Glomerular visceral epithelial cell (primary cell): ENCODE results near the gene AEBP1.

ENCODE experiments used
- DNase-seq: peaks from one replicate; pipeline ENCODE4 v3.0.0-alpha.2; 2016; ENCODE audit errors: extremely low spot score

AEBP1 gene

DNA sequence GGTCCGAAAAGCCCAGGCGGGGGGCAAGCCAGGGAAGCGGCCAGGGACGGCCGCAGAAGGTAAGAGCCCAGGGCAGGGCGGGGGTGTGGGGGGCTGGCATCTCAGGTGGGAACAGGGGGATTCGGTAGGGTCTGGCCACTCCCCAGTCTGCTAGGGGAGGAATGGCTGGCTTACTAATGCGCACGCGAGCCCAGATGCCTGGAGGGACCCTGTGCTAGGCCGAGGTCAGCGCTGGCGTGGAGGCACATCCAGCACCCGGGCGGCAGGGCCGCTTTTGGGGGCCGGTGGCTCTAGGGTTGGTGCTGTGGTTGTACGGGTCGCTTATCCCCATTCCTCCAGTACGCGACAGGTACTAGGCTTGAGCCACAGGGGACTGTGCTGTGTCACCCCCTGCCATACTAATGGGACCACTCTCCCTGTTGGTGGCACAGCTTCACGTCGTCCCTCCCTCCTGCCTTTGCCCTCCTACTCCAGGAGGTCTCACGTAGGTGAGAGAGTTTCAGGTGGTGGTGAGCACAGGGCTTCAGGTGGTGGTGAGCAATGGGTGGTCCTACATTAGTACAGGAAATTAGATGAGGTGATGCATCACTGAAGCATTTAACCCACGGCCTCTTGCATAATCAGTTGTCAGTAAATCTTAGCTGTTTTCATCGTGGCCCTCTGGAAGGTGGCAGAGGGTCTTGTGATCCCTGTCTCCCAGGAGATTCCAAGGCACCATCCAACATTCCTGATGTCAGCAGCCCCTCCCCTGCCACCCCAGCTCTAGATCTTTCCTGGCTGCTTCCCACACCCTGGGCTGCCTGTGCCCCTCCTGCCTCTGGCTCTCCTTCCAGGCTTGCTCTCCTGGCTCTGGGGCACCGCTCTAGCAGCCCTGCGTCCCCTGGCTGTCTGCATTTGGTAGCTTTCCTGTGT lies 971 bp downstream of the AEBP1 start:
- DNase-seq = peak; percentile 77

DNA sequence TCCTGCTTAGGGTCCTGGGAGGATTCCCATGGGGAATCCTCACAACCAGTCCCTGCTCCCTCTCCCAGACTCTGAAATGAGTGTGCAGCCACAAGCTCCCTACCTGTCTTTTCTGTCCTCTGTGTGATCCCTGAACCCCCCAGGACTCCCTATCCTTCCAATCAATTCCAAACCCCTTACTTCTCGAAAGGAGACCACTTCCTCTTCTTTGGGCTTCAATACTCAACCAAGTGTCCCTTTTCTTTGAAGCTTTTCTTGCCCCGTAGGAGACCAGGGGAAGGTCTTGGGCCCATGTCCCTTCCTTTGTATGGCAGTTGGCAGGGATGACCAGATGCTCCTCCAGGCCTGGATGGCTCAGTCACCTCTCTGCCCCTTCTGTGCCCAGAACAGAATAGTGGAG lies 1.7 kb downstream of the AEBP1 start:
- DNase-seq = no peak

- no peak for DNase-seq
These were observed 2.3 kb downstream of the AEBP1 start for GRCh38 chr7:44106311-44107065.

- no peak for DNase-seq
These were observed 3.2 kb downstream of the AEBP1 start for GRCh38 chr7:44107116-44107960.

DNA sequence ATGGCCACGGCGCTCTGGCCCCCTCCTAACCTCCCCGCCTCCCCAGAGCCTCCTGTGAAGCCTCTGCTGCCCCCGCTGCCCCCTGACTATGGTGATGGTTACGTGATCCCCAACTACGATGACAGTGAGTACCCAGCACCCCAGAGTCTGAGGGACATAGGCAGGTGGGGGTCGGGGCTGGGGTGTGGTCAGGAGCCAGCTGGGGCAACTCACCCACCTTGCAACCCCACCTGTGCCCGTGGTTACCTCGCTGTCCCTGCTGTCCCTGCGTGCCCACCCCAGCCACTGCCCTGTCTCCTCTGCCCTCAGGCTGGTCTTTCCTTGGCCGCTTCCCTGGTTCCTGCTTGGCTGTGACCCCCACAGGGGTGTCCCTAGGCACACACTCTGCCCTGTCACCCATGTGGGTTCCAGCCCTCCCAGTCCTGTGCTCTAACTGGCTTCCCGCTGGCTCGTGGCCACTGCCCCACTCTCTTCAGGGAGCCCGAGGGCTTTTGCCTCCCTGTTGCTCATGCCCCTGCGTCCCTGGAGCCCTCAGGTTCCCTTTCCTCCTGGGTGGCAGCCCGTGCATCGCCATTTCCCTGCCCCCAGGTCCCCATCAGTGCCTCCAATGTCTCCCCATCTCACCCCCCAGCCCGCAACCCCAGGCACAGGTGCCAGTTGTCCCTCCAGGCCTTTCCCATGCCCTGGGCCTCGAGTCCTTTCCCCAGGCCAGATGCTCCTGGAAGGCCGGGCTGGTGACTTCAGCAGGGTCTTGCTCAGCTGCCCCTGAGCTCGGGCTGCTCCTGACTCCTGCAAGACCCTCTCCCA lies 4.0 kb downstream of the AEBP1 start:
- DNase-seq = no peak

- DNase-seq = no peak
These were observed 4.9 kb downstream of the AEBP1 start for GRCh38 chr7:44108768-44109750.

GRCh38 chr7:44109991-44110390 lies 5.8 kb downstream of the AEBP1 start:
- DNase-seq = no peak

- DNase-seq = no peak
These were observed 6.8 kb downstream of the AEBP1 start for GRCh38 chr7:44110719-44111635.

DNA sequence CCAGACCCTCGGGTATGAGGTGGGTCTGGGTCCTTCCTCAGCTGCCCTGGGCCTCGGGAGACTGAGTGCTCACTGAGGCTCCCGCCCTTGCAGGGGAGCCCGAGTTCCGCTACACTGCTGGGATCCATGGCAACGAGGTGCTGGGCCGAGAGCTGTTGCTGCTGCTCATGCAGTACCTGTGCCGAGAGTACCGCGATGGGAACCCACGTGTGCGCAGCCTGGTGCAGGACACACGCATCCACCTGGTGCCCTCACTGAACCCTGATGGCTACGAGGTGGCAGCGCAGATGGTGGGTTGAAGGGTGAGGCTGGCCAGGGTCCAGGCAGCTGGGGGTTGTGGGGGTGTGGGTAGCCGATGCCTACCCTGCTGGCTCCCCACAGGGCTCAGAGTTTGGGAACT lies 7.6 kb downstream of the AEBP1 start:
- DNase-seq = no peak

- DNase-seq = no peak
These were observed 8.3 kb downstream of the AEBP1 start for GRCh38 chr7:44112231-44112996.

- no peak for DNase-seq
These were observed 9.0 kb downstream of the AEBP1 start for GRCh38 chr7:44112997-44113763.

- no peak for DNase-seq
These were observed 9.7 kb downstream of the AEBP1 start for GRCh38 chr7:44113764-44114354.

GRCh38 chr7:44114586-44115310 lies 10.6 kb downstream of the AEBP1 start:
- DNase-seq = no peak

DNA sequence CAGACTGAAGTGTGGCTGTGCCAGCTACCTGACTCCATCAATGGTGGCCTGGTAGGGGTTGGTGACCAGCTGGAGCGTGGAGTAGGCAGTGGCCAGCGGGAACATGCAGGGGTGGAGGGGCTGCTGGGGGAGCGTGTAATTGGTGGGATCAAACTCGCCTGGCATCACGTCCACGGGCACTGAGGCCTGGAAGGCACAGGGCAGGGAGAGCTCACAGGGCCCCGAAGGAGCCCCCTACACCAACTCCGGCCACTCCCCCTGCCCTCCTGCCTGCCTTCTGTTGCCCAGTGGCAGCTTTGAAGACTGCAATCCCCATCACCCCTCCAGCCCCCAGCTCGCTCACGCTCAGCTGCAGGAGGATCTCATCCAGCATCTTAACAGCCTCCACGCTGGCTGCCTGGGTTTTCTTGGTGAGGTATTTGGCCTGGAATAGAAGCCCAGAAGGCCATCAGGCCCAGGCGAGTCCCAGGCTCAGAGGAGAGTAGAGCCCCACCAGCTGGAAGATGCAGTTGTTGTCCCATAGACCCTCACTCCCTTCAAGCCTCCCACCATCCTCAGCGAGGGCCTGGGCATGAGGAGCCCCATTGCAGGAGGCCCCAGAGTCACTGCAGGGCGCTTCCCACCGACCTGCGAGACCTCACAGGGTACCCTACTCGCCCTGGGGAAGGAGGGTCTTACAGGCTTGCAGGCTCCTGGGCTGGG lies 12.1 kb downstream of the AEBP1 start:
- DNase-seq = no peak

DNA sequence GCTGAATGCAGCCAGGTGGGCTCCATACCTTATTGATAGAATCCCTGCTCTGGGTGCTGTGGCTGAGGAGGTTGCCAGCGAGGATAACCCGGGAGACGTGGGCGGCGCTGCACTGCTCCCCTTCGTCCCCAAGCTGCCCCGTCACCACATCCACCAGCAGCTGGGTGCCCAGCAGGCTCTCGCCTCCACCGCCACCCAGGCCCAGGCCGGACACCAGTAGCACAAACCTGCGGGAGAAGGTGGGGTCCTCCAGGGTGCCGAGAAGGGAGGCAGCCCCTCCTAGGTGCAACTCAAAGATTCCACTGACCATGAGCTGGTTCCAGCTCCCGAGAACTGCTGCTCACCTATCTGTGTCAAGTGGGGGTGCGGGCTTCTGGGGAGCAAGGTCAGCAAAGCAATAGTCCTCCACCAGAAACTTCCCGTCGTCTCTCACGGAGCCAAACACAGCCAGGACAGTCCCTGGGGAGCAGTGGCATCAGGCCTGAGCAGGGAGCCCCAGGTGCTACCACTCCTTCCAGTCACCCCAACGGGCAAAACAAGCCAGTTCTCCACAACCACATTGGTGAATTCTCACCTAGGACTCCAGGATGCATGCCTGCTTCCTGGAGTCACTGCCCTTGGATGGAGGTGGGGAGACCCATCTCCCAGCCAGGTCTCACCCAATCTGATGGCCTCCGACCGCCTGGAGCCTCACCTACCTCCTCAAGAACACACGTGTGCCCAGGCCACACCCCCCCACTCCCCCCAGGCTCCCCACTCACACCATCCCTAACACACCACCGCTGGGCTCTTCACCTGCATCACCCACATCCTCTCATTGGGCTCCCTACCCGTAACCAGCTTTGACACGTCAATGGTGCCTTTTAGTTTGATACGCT lies 12.9 kb downstream of the AEBP1 start:
- no peak for DNase-seq
